Ovary (tissue), 9 donors: Measurements from ENCODE around the gene COPZ1. TPM values are rescaled to one million over a fixed set of nuclear protein-coding genes. Genes with fewer than 3 reads are reported as not detected.

ENCODE experiments used
- DNase-seq, 5 donors: peaks; one replicate each; pipeline ENCODE4 v3.0.0-alpha.2; 2019 to 2020
- H3K27ac ChIP-seq, 2 donors: fragments of 200-600 bp; one replicate each; pipeline versions ENCODE4 v1.5.1 to v1.8.0; 2019 to 2022
- H3K27me3 ChIP-seq: fragments of 200-600 bp; one replicate; pipeline ENCODE4 v1.8.0; 2022
- H3K36me3 ChIP-seq: fragments of 200-600 bp; sonication (generic); one replicate; pipeline ENCODE4 v1.5.1; 2019
- H3K4me1 ChIP-seq: one replicate; pipeline ENCODE4 v1.8.1; 2013; ENCODE audit warnings: mild to moderate bottlenecking, moderate library complexity; ENCODE audit not compliant: insufficient read depth
- H3K4me3 ChIP-seq: fragments of 200-600 bp; sonication (generic); one replicate; pipeline ENCODE4 v1.5.1; 2017
- H3K9me3 ChIP-seq, 2 donors: fragments of 200-600 bp in 1 of 2; sonication (generic) in 1 of 2; one replicate each; pipeline versions ENCODE4 v1.5.1 to v1.8.1; 2013 to 2019; ENCODE audit warnings: mild to moderate bottlenecking in 1 of 2, moderate library complexity in 1 of 2
- CTCF ChIP-seq, 3 donors: fragments of 450-650 bp in 2 of 3; fragments of 200-600 bp in 1 of 3; IDR thresholded peaks; one replicate each; pipeline versions ENCODE4 v1.5.1 to v1.8.0; 2016 to 2022; ENCODE audit warnings: antibody characterized with exemption in 3 of 3, mild to moderate bottlenecking in 1 of 3
- EP300 ChIP-seq: sonication (generic); formaldehyde crosslinking; IDR thresholded peaks from one replicate; pipeline ENCODE4 v1.6.1; 2017; ENCODE audit warnings: antibody characterized with exemption
- POLR2A ChIP-seq: fragments of 450-650 bp; IDR thresholded peaks from one replicate; pipeline ENCODE4 v1.6.1; 2017; ENCODE audit warnings: antibody characterized with exemption, mild to moderate bottlenecking, moderate library complexity
- WGBS, 3 donors: extraction: QIAGEN DNeasy Blood & Tissue Kit in 1 of 3; methylation state at CpG; one replicate each; pipeline versions ENCODE4 v1.1.5 to v1.1.7; 2013 to 2017; 5-methylcytosine and 5-hydroxymethylcytosine counted together
- intact Hi-C, 4 donors: fragments of 100-400 bp; cut with DNase I; formaldehyde crosslinking; loops; one replicate each; pipeline versions ENCODE4 v1.11.0 to v1.15.1; 2022 to 2023
- polyA plus RNA-seq, 2 donors: library from polyadenylated mRNA; stranded (reverse); fragments of 200-250 nt in 1 of 2; fragments of 350-450 nt in 1 of 2; fragmentation: Illumina TruSeq in 1 of 2; extraction: RNeasy Lipid Tissue Mini Kit (QIAGEN cat#74804) in 1 of 2; gene quantifications; one replicate each; pipeline ENCODE4 v1.2.3, GENCODE V29; 2013 to 2014
- total RNA-seq, 7 donors: library from RNA; depleted of rRNA in 2 of 7; stranded (reverse); fragments of >200 nt in 2 of 7; fragmentation: NEBNext Ultra II Directional in 3 of 7; extraction: Animal tissue kit (Norgen Biotek cat#: 25700) in 3 of 7; gene quantifications; one replicate each; pipeline versions ENCODE4 v1.1.0 to v1.2.4, GENCODE V29; 2016 to 2023
- donor health status: DM: no; HTN: no; CAD: no; lungs with moderate emphysema.
- donor health status: DM: no; HTN: no; CAD: no.
- donor health status: Bipolar disorder and iron deficiency.
- donor health status: DM: yes; HTN: yes; CAD: no.
- donor health status: DM: no; HTN: no; CAD: no.
- donor health status: DM: yes; HTN: yes; CAD: no.

The COPZ1 gene
- total and polyA plus RNA-seq, 9 donors: 41.7 to 219 (median 108) TPM

- no peaks in the 10 kb centered on the region for H3K36me3 ChIP-seq
- peaks cover 12% of the 10 kb centered on the region for H3K4me1 ChIP-seq
- no peak for DNase-seq
- no peak for TF ChIP-seq CTCF (IDR thresholded peaks at IDR 0.05)
- TF ChIP-seq POLR2A: no peak
- TF ChIP-seq EP300: no peak
- no peaks in the 10 kb centered on the region for H3K9me3 ChIP-seq
- no peak overlapping the region for H3K27ac ChIP-seq
- intact Hi-C loops: no loop called here
- no peak overlapping the region for H3K4me3 ChIP-seq
- WGBS, 3 donors: 91 to 95% (median 93%) methylated on average over 3 of the region's 3 CpGs
- no peaks in the 10 kb centered on the region for H3K27me3 ChIP-seq
Measured at GRCh38 chr12:54383041-54383609, 58.2 kb downstream of the COPZ1 start.

- DNase-seq: no peak
- intact Hi-C loops: no loop called here
- Histone ChIP-seq H3K4me1 (peaks cover 8% of the 10 kb centered on the region), H3K9me3 (no peaks in the 10 kb centered on the region), H3K27me3 (no peaks in the 10 kb centered on the region), H3K27ac (peak within 1 kb of the TSS in 1 of 2 donors; percentile 47), H3K4me3 (no peak within 1 kb of the TSS), H3K36me3 (no peaks in the 10 kb centered on the region)
- TF ChIP-seq CTCF (IDR thresholded peaks at IDR 0.05): no peak
- TF ChIP-seq POLR2A: no peak
- TF ChIP-seq EP300: no peak
- 100% methylated on average over 1 of the region's 1 CpG for WGBS, 3 donors
Measured at GRCh38 chr12:54384591-54385041, 59.7 kb downstream of the COPZ1 start, which contains the start of gene ZNF385A. Gene ZNF385A, minus strand, starts transcription at chr12:54384733. Its CDS starts 219 bp downstream, at chr12:54384514.

- Histone ChIP-seq H3K4me1 (peaks cover 8% of the 10 kb centered on the region), H3K36me3 (no peaks in the 10 kb centered on the region), H3K4me3 (no peak overlapping the region), H3K9me3 (no peaks in the 10 kb centered on the region), H3K27me3 (no peaks in the 10 kb centered on the region), H3K27ac (peak overlapping the region in 1 of 2 donors; percentile 47)
- WGBS, 3 donors: 49 to 68% (median 58%) methylated on average over 9 to 10 of the region's 10 CpGs
- TF ChIP-seq EP300: no peak
- no peak for TF ChIP-seq CTCF (IDR thresholded peaks at IDR 0.05)
- no peak for TF ChIP-seq POLR2A
- intact Hi-C loops: no loop called here
- DNase-seq: no peak
Measured at GRCh38 chr12:54385251-54385914, 60.5 kb downstream of the COPZ1 start.

DNA sequence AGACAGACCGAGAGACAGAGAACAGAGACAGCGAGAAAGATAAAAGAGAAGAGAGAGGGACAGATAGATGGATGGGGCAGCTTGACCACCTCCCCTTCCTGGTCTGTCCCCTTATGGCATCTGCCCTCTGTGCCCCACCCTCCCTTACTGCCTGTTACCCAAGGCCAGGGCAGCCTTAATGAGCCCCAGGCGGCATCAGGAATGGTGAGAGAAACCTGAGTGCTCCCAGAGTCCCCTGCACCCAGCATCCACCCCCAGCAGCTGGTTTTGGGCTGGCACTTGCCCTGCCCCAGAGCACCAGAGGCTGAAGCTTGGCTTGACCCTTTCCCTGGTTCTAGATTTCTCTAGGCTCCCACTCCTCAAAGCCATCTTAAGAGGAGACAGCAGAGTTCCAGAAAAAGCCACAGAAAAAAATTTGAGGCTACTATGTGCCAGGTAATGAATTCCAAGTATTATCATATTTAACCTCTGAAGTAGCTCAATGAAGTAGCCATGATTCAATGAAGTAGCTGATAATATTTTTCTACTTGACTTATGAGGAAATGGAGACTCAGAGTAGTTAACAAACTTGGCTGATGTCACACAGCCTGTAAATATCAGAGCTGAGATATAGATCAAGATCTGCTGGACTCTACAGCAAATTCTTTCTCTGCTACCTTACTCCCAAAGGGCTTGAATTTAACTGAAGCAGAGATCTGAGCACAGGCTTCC lies 61.6 kb downstream of the COPZ1 start:
- WGBS, 3 donors: 84 to 92% (median 87%) methylated on average over 3 of the region's 3 CpGs
- no peaks in the 10 kb centered on the region for H3K27me3 ChIP-seq
- intact Hi-C loops: no loop called here
- peaks cover 10% of the 10 kb centered on the region for H3K4me1 ChIP-seq
- no peak for TF ChIP-seq CTCF (IDR thresholded peaks at IDR 0.05)
- no peak for TF ChIP-seq EP300
- TF ChIP-seq POLR2A: no peak
- H3K4me3 ChIP-seq: no peak overlapping the region
- DNase-seq: no peak
- no peak overlapping the region for H3K27ac ChIP-seq
- H3K36me3 ChIP-seq: no peaks in the 10 kb centered on the region
- H3K9me3 ChIP-seq: no peaks in the 10 kb centered on the region
